Ishikawa (cell line): ENCODE results near the gene ATP6V1D.

ENCODE experiments used
- CEBPB ChIP-seq: IDR thresholded peaks from 2 replicates; pipeline ENCODE4 v1.6.1; 2012
- CREB1 ChIP-seq: IDR thresholded peaks from 2 replicates; pipeline ENCODE4 v1.6.1; 2012; ENCODE audit warnings: low read depth
- EGR1 ChIP-seq: IDR thresholded peaks from 2 replicates; pipeline ENCODE4 v1.6.1; 2012
- EP300 ChIP-seq: IDR thresholded peaks from 2 replicates; pipeline ENCODE4 v1.6.1; 2012; ENCODE audit warnings: borderline replicate concordance
- FOXM1 ChIP-seq: IDR thresholded peaks from 2 replicates; pipeline ENCODE4 v1.6.1; 2012; ENCODE audit warnings: low read depth, borderline replicate concordance
- MAX ChIP-seq: IDR thresholded peaks from 2 replicates; pipeline ENCODE4 v1.6.1; 2012
- NFIC ChIP-seq: IDR thresholded peaks from 2 replicates; pipeline ENCODE4 v1.6.1; 2012
- RAD21 ChIP-seq: IDR thresholded peaks from 2 replicates; pipeline ENCODE4 v1.6.1; 2012; ENCODE audit warnings: low read depth
- REST ChIP-seq: IDR thresholded peaks from 2 replicates; pipeline ENCODE4 v1.6.1; 2012; ENCODE audit warnings: low read depth, mild to moderate bottlenecking
- TAF1 ChIP-seq: IDR thresholded peaks from 2 replicates; pipeline ENCODE4 v1.6.1; 2012; ENCODE audit warnings: low read depth, mild to moderate bottlenecking
- TCF12 ChIP-seq: IDR thresholded peaks from 2 replicates; pipeline ENCODE4 v1.6.1; 2012; ENCODE audit warnings: low read depth
- TEAD4 ChIP-seq: IDR thresholded peaks from 2 replicates; pipeline ENCODE4 v1.6.1; 2012
- USF1 ChIP-seq: IDR thresholded peaks from 2 replicates; pipeline ENCODE4 v1.6.1; 2012
- YY1 ChIP-seq: IDR thresholded peaks from 2 replicates; pipeline ENCODE4 v1.6.1; 2012; ENCODE audit warnings: low read depth
- ZBTB7A ChIP-seq: IDR thresholded peaks from 2 replicates; pipeline ENCODE4 v1.6.1; 2012; ENCODE audit warnings: low read depth

Gene ATP6V1D

GRCh38 chr14:67393689-67394088 is 34.1 kb upstream of the ATP6V1D start:
- TF ChIP-seq FOXM1 (no peak), REST (no peak), CREB1 (no peak), EP300 (no peak), NFIC (no peak), MAX (no peak), ZBTB7A (no peak), TEAD4 (no peak), EGR1 (no peak), USF1 (no peak), TCF12 (no peak), TAF1 (no peak), CEBPB (no peak), RAD21 (no peak), YY1 (no peak)

- TF ChIP-seq FOXM1 (no peak), MAX (no peak), RAD21 (no peak), CREB1 (no peak), TCF12 (no peak)
These were observed 33.2 kb upstream of the ATP6V1D start for GRCh38 chr14:67392800-67393199.

- TF ChIP-seq YY1, result no peak
- TF ChIP-seq REST, result no peak
These were observed 32.5 kb upstream of the ATP6V1D start for GRCh38 chr14:67392123-67392522.

GRCh38 chr14:67391268-67391667 is 31.7 kb upstream of the ATP6V1D start:
- TF ChIP-seq MAX, result no peak
- no peak for TF ChIP-seq EGR1
- TF ChIP-seq EP300, result no peak
- TF ChIP-seq USF1, result no peak
- TF ChIP-seq TEAD4, result no peak
- TF ChIP-seq CREB1, result no peak
- no peak for TF ChIP-seq FOXM1
- no peak for TF ChIP-seq CEBPB
- no peak for TF ChIP-seq RAD21
- TF ChIP-seq TAF1, result no peak
- TF ChIP-seq ZBTB7A, result no peak
- TF ChIP-seq YY1, result no peak
- no peak for TF ChIP-seq TCF12
- TF ChIP-seq NFIC, result no peak
- TF ChIP-seq REST, result no peak

- TF ChIP-seq EP300 (no peak), MAX (no peak), USF1 (no peak), TEAD4 (no peak), YY1 (no peak), TAF1 (no peak), CEBPB (no peak), REST (no peak), FOXM1 (no peak), TCF12 (no peak), CREB1 (no peak), ZBTB7A (no peak), EGR1 (no peak), RAD21 (no peak)
These were observed 30.4 kb upstream of the ATP6V1D start for GRCh38 chr14:67389811-67390534.
